ENCODE data around the gene SMARCD2.
"Not testable (repeated sequence)": the region's sequence is repeated elsewhere in the genome, so short reads cannot be mapped to it uniquely, and the experiment has no call there.

DNA sequence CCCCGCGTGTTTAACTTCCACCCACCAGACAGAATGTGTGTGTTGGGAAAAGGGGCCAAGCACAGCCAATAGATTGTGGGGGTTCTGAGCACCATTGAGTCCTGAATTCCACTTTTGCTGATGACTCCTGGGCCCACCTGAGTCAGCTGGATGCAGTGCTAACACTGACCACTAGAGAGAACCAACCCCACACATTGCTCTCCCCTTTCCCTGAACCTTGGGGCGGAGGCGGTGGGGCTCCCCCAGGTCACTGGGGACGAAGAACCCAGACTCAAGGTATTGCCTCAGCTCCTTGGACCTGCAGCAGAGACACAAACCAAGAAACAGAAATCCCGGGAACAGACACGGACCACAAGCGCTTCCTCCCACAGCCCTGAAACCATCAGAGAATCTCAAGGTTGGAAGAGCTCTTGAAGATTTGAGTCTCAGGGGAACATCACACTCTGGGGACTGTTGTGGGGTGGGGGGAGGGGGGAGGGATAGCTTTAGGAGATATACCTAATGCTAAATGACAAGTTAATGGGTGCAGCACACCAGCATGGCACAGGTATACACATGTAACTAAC is 31.7 kb upstream of the SMARCD2 start:
- TF ChIP-seq, protein P1, sequence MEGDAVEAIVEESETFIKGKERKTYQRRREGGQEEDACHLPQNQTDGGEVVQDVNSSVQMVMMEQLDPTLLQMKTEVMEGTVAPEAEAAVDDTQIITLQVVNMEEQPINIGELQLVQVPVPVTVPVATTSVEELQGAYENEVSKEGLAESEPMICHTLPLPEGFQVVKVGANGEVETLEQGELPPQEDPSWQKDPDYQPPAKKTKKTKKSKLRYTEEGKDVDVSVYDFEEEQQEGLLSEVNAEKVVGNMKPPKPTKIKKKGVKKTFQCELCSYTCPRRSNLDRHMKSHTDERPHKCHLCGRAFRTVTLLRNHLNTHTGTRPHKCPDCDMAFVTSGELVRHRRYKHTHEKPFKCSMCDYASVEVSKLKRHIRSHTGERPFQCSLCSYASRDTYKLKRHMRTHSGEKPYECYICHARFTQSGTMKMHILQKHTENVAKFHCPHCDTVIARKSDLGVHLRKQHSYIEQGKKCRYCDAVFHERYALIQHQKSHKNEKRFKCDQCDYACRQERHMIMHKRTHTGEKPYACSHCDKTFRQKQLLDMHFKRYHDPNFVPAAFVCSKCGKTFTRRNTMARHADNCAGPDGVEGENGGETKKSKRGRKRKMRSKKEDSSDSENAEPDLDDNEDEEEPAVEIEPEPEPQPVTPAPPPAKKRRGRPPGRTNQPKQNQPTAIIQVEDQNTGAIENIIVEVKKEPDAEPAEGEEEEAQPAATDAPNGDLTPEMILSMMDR (IDR thresholded peaks at IDR 0.05; ENCODE audit: low read depth, low read length) = not testable (repeated sequence)
- not testable (repeated sequence) for TF ChIP-seq POLR2A (IDR thresholded peaks at IDR 0.05; ENCODE audit: extremely low read depth, insufficient read length); MYC (IDR thresholded peaks at IDR 0.05; ENCODE audit: low read depth, low read length)
- TF ChIP-seq, protein P2, sequence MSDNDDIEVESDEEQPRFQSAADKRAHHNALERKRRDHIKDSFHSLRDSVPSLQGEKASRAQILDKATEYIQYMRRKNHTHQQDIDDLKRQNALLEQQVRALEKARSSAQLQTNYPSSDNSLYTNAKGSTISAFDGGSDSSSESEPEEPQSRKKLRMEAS (IDR thresholded peaks at IDR 0.05; ENCODE audit: low read depth, low read length) = not testable (repeated sequence)

All from NB4 (cell line).